B cell (primary cell): ENCODE measurements around the gene KATNA1. TPM values are rescaled to one million over a fixed set of nuclear protein-coding genes. Genes with fewer than 3 reads are reported as not detected.

Experiments used
- ATAC-seq: fragments of 200-7000 bp; cut with Tn5 transposase; one replicate; pipeline ENCODE4 v1.10.0; 2021; ENCODE audit warnings: low read depth, mild to moderate bottlenecking, moderate number of reproducible peaks, moderate library complexity
- CTCF ChIA-PET: fragments of 350-600 bp; sonication (Branson Sonifier 250); formaldehyde crosslinking; loops from one replicate; lab custom pipeline; 2021; ENCODE audit warnings: antibody characterized with exemption, inconsistent platforms; lab: Charles Lee
- POLR2A ChIA-PET: fragments of 350-600 bp; sonication (Branson Sonifier 250); formaldehyde crosslinking; loops from one replicate; lab custom pipeline; 2021; ENCODE audit warnings: antibody characterized with exemption; lab: Charles Lee
- DNase-seq: peaks from one replicate; pipeline ENCODE4 v3.0.0; 2013
- H2AFZ ChIP-seq: 2 replicates; pipeline ENCODE4 v1.6.1; 2012; ENCODE audit warnings: mild to moderate bottlenecking, low read depth, low read length; ENCODE audit not compliant: insufficient read depth, poor library complexity, severe bottlenecking
- H3K27ac ChIP-seq, 2 donors: 1 replicate in 1 of 2; 2 replicates in 1 of 2; pipeline ENCODE4 v1.5.1; 2012 to 2013; ENCODE audit warnings: low read length in 2 of 2, mild to moderate bottlenecking in 2 of 2, moderate library complexity in 1 of 2
- H3K27me3 ChIP-seq, 4 experiments: fragments of 200-600 bp in 1 of 4; sonication (generic) in 1 of 4; replicated peaks in 1 of 4; 1 replicate in 2 of 4; 2 replicates in 2 of 4; pipeline versions ENCODE4 v1.6.1 to v1.7.0; 2013 to 2016; ENCODE audit warnings: low read length in 3 of 4, mild to moderate bottlenecking in 2 of 4, mixed read lengths in 1 of 4, moderate library complexity in 1 of 4; ENCODE audit not compliant: insufficient read depth in 4 of 4, control insufficient read depth in 3 of 4; ENCODE audit errors: control extremely low read depth in 1 of 4
- H3K36me3 ChIP-seq, 2 experiments: replicated peaks in 1 of 2; 1 replicate in 1 of 2; 2 replicates in 1 of 2; pipeline versions ENCODE4 v1.6.1 to v1.7.1; 2013; ENCODE audit warnings: low read length in 1 of 2; ENCODE audit not compliant: insufficient read depth in 2 of 2, control insufficient read depth in 1 of 2; ENCODE audit errors: control extremely low read depth in 1 of 2, extremely low read depth in 1 of 2
- H3K4me1 ChIP-seq, 2 donors: fragments of 200-600 bp in 1 of 2; sonication (generic) in 1 of 2; 1 replicate in 1 of 2; 2 replicates in 1 of 2; pipeline versions ENCODE4 v1.5.1 to v1.6.1; 2013 to 2017; ENCODE audit warnings: low read length in 2 of 2; ENCODE audit not compliant: control insufficient read depth in 2 of 2, insufficient read depth in 2 of 2
- H3K4me2 ChIP-seq: replicated peaks from 2 replicates; pipeline ENCODE3; 2012; ENCODE audit warnings: mild to moderate bottlenecking, low read depth, low read length; ENCODE audit not compliant: poor library complexity, severe bottlenecking
- H3K4me3 ChIP-seq, 5 experiments: fragments of 200-600 bp in 1 of 5; sonication (generic) in 1 of 5; 1 replicate in 3 of 5; 2 replicates in 2 of 5; pipeline versions ENCODE4 v1.5.1 to v1.7.0; 2011 to 2016; ENCODE audit warnings: low read length in 4 of 5, mild to moderate bottlenecking in 4 of 5, low read depth in 2 of 5, control low read depth in 1 of 5, moderate library complexity in 1 of 5; ENCODE audit not compliant: insufficient read depth in 1 of 5; ENCODE audit errors: control extremely low read depth in 1 of 5, extremely low read depth in 1 of 5
- H3K79me2 ChIP-seq: fragments of 200-600 bp; sonication (generic); one replicate; pipeline ENCODE4 v1.6.0; 2016; ENCODE audit warnings: low read length; ENCODE audit not compliant: control insufficient read depth, insufficient read depth
- H3K9ac ChIP-seq: fragments of 200-600 bp; sonication (generic); 2 replicates; pipeline ENCODE4 v1.6.1; 2017; ENCODE audit warnings: mild to moderate bottlenecking, low read length, moderate library complexity
- H3K9me3 ChIP-seq, 3 donors: one replicate each; pipeline versions ENCODE4 v1.6.1 to v1.7.1; 2013; ENCODE audit warnings: low read length in 2 of 3; ENCODE audit not compliant: control insufficient read depth in 2 of 3, insufficient read depth in 1 of 3; ENCODE audit errors: control extremely low read depth in 1 of 3
- H4K20me1 ChIP-seq: 2 replicates; pipeline ENCODE4 v1.6.0; 2012; ENCODE audit warnings: mild to moderate bottlenecking, low read length; ENCODE audit not compliant: insufficient read depth, control insufficient read depth, poor library complexity, severe bottlenecking
- H3K27ac Mint-ChIP-seq: one replicate; pipeline ENCODE4 v1.8.0; 2021; ENCODE audit warnings: mixed read lengths
- H3K27me3 Mint-ChIP-seq: one replicate; pipeline ENCODE4 v1.8.0; 2021; ENCODE audit warnings: mixed read lengths
- H3K4me1 Mint-ChIP-seq: one replicate; pipeline ENCODE4 v1.8.0; 2021; ENCODE audit warnings: mixed read lengths
- H3K4me3 Mint-ChIP-seq: one replicate; pipeline ENCODE4 v1.8.0; 2021; ENCODE audit warnings: mixed read lengths
- H3K9me3 Mint-ChIP-seq: one replicate; pipeline ENCODE4 v1.8.0; 2022; ENCODE audit warnings: mixed read lengths; ENCODE audit not compliant: insufficient read depth
- EZH2 ChIP-seq: IDR thresholded peaks from 2 replicates; pipeline ENCODE4 v1.6.1; 2012; ENCODE audit warnings: borderline replicate concordance, low read depth, mild to moderate bottlenecking, moderate library complexity, low read length; ENCODE audit not compliant: insufficient read depth, poor library complexity, severe bottlenecking
- WGBS: methylation state at CpG from one replicate; pipeline ENCODE4 v1.1.5; 2013; ENCODE audit warnings: missing lambda C conversion rate; ENCODE audit not compliant: insufficient coverage; 5-methylcytosine and 5-hydroxymethylcytosine counted together
- intact Hi-C: fragments of 100-400 bp; cut with micrococcal nuclease; formaldehyde crosslinking; loops from one replicate; pipeline ENCODE4 v1.10.0; 2022
- polyA plus RNA-seq: library from polyadenylated mRNA; depleted of rRNA; stranded (reverse); fragments of >200 nt; gene quantifications from 2 replicates; pipeline ENCODE4 v1.2.3, GENCODE V29; 2012
- total RNA-seq, 2 donors: library from RNA; stranded (reverse); fragments of 120-200 nt in 1 of 2; gene quantifications; 1 replicate in 1 of 2; 2 replicates in 1 of 2; pipeline versions ENCODE4 v1.2.3 to v1.2.4, GENCODE V29; 2013 to 2022
- TF ChIP-seq, protein P1 (sequence below): fragments of 200-600 bp; IDR thresholded peaks from one replicate; pipeline ENCODE4 v1.8.0; 2022; ENCODE audit warnings: antibody characterized with exemption, mild to moderate bottlenecking

Gene KATNA1
- total and polyA plus RNA-seq, 2 donors (not counting 1 experiment from before 2014, with no cell fraction given) = 10.6 to 19.8 TPM

DNA sequence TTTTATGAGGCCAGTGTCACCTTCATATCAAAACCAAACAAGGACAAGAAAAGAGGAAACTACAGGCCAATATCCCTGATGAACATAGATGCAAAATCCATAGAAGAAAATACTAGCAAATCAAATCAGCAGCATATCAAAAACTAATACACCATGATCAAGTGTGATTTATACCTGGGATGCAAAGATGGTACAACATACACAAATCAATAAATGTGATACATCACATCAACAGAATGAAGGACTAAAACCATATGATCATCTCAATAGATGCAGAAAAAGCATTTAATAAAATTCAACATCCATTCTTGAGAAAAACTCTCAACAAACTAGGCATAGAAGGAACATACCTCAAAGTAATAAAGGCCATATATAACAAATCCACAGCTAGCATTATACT, 90.5 kb downstream of the KATNA1 start:
- Histone ChIP-seq H3K27me3 (peaks cover 0 to 3% (median 0%) of the 10 kb centered on the region in 4 experiments), H3K36me3 (no peaks in the 10 kb centered on the region), H3K9me3 (no peaks in the 10 kb centered on the region), H4K20me1 (no peaks in the 10 kb centered on the region), H3K4me2 (no peak overlapping the region), H3K4me1 (no peaks in the 10 kb centered on the region), H3K79me2 (no peaks in the 10 kb centered on the region), H3K9ac (no peak overlapping the region), H3K27ac (no peak overlapping the region), H3K4me3 (no peak overlapping the region), H2AFZ (no peak overlapping the region)
- ATAC-seq (no peak), DNase-seq (no peak)
- Mint-ChIP-seq H3K27ac (no peak overlapping the region), H3K4me1 (no peaks in the 10 kb centered on the region), H3K4me3 (no peak overlapping the region), H3K27me3 (peaks cover 26% of the 10 kb centered on the region), H3K9me3 (no peaks in the 10 kb centered on the region)
- intact Hi-C loops = no loop called here
- ChIA-PET CTCF (no interaction called here), POLR2A (no interaction called here)
- TF ChIP-seq, protein P1, sequence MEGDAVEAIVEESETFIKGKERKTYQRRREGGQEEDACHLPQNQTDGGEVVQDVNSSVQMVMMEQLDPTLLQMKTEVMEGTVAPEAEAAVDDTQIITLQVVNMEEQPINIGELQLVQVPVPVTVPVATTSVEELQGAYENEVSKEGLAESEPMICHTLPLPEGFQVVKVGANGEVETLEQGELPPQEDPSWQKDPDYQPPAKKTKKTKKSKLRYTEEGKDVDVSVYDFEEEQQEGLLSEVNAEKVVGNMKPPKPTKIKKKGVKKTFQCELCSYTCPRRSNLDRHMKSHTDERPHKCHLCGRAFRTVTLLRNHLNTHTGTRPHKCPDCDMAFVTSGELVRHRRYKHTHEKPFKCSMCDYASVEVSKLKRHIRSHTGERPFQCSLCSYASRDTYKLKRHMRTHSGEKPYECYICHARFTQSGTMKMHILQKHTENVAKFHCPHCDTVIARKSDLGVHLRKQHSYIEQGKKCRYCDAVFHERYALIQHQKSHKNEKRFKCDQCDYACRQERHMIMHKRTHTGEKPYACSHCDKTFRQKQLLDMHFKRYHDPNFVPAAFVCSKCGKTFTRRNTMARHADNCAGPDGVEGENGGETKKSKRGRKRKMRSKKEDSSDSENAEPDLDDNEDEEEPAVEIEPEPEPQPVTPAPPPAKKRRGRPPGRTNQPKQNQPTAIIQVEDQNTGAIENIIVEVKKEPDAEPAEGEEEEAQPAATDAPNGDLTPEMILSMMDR = no peak
- TF ChIP-seq EZH2 = no peak

DNA sequence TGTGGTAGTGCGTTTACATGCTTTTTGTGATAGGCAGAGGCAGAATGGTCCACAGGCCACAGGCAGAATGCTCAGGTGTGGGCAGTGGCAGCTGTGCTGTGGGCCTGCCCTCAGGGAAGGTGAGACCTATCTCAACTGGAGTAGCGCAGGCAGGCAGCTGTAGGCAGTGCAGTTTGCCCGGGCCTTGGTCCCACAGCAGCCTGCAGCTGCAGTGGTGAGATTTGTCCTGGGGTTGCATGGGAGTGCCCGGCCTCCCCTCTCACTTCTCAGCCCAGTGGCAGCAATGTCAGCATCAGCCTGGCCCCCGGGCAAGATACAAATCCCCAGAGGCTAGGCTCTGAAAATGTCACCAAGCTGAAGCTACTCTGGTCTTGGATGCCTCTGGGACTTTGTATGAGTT, 96.6 kb downstream of the KATNA1 start:
- no peaks in the 10 kb centered on the region for H3K9me3 ChIP-seq
- 71% methylated on average over 5 of the region's 5 CpGs for WGBS
- ATAC-seq = no peak
- ChIA-PET CTCF (interaction anchor here (0.5 to 9.7 kb wide), 2 partner anchors 11 to 20 kb away, joined by 3 to 90 read pairs; partner anchors contain the start of gene GINM1), POLR2A (no interaction called here)
- Mint-ChIP-seq H3K27me3 (peaks cover 22% of the 10 kb centered on the region), H3K4me3 (no peak overlapping the region), H3K27ac (no peak overlapping the region), H3K9me3 (no peaks in the 10 kb centered on the region), H3K4me1 (peaks cover 5% of the 10 kb centered on the region)
- no peaks in the 10 kb centered on the region for H3K4me1 ChIP-seq
- TF ChIP-seq, protein P1 = no peak
- no peak for TF ChIP-seq EZH2
- no peaks in the 10 kb centered on the region for H3K36me3 ChIP-seq
- H4K20me1 ChIP-seq = no peaks in the 10 kb centered on the region
- H2AFZ ChIP-seq = no peak overlapping the region
- H3K9ac ChIP-seq = no peak overlapping the region
- H3K4me3 ChIP-seq = no peak overlapping the region
- H3K27ac ChIP-seq = no peak overlapping the region
- H3K4me2 ChIP-seq = no peak overlapping the region
- peaks cover 0 to 3% (median 0%) of the 10 kb centered on the region in 4 experiments for H3K27me3 ChIP-seq
- no peaks in the 10 kb centered on the region for H3K79me2 ChIP-seq
- DNase-seq = no peak
- intact Hi-C loops = no loop called here
